ENCODE data around the gene MRPL12.

MRPL12 gene

GRCh38 chr17:81741594-81742452 is 38.7 kb downstream of the MRPL12 start:
- DNase-seq, result no peak

Data from activated CD4-positive, alpha-beta T cell treated with anti-CD3 and anti-CD28 coated beads, Interleukin-2, amount 50 U/mL, for 48 hours (primary cell).